ENCODE data around the gene BBS9.

DNA sequence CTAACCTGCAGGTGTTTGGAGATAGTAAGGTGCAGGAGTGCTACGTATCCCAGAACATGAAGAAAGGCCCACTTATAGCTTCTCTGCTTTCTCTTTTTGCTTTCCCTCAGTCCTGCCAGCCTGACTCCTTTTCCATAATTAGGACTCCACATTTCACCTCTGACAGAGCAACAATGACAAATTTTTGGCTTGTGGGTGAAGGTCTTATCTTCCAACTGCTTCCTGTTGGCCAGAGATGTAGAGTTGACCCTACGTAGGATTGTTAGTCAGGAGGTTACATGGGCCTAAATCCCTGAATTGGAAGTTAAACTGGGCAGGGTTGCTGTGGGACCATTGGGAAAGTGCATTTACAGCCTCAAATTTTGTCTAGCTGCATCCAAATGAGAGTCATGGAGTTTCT, 41.5 kb upstream of the BBS9 start:
- TF ChIP-seq, protein P1, sequence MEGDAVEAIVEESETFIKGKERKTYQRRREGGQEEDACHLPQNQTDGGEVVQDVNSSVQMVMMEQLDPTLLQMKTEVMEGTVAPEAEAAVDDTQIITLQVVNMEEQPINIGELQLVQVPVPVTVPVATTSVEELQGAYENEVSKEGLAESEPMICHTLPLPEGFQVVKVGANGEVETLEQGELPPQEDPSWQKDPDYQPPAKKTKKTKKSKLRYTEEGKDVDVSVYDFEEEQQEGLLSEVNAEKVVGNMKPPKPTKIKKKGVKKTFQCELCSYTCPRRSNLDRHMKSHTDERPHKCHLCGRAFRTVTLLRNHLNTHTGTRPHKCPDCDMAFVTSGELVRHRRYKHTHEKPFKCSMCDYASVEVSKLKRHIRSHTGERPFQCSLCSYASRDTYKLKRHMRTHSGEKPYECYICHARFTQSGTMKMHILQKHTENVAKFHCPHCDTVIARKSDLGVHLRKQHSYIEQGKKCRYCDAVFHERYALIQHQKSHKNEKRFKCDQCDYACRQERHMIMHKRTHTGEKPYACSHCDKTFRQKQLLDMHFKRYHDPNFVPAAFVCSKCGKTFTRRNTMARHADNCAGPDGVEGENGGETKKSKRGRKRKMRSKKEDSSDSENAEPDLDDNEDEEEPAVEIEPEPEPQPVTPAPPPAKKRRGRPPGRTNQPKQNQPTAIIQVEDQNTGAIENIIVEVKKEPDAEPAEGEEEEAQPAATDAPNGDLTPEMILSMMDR (IDR thresholded peaks at IDR 0.05) = no peak
- TF ChIP-seq POLR2A (IDR thresholded peaks at IDR 0.05) (no peak), EP300 (IDR thresholded peaks at IDR 0.05) (no peak)

All from gastroesophageal sphincter (tissue), 3 donors.